Thyroid gland (tissue), 4 donors: ENCODE results near the gene RNASE4. TPM values are rescaled to one million over a fixed set of nuclear protein-coding genes. Genes with fewer than 3 reads are reported as not detected.
"Not testable (repeated sequence)": the region's sequence is repeated elsewhere in the genome, so short reads cannot be mapped to it uniquely, and the experiment has no call there.

ENCODE experiments used
- DNase-seq, 2 donors: peaks; one replicate each; pipeline ENCODE4 v3.0.0-alpha.2; 2019
- H3K27ac ChIP-seq, 3 donors: fragments of 200-600 bp; sonication (generic); 1 replicate in 2 of 3; 2 replicates in 1 of 3; pipeline ENCODE4 v1.5.1; 2016 to 2019; ENCODE audit warnings: mild to moderate bottlenecking in 1 of 3, moderate library complexity in 1 of 3
- H3K27me3 ChIP-seq: fragments of 200-600 bp; sonication (generic); one replicate; pipeline ENCODE4 v1.5.1; 2019
- H3K36me3 ChIP-seq, 2 donors: fragments of 200-600 bp; sonication (generic); one replicate each; pipeline ENCODE4 v1.5.1; 2016 to 2019
- H3K4me1 ChIP-seq, 2 donors: fragments of 200-600 bp; sonication (generic); one replicate each; pipeline ENCODE4 v1.5.1; 2017 to 2019
- H3K4me3 ChIP-seq, 3 donors: fragments of 200-600 bp; sonication (generic); replicated peaks in 1 of 3; 1 replicate in 2 of 3; 2 replicates in 1 of 3; pipeline ENCODE4 v1.5.1; 2016; ENCODE audit warnings: mild to moderate bottlenecking in 1 of 3
- H3K9me3 ChIP-seq: fragments of 200-600 bp; sonication (generic); one replicate; pipeline ENCODE4 v1.5.1; 2017
- POLR2A ChIP-seq, 2 donors: fragments of 450-650 bp; IDR thresholded peaks; one replicate each; pipeline ENCODE4 v1.6.1; 2017; ENCODE audit warnings: antibody characterized with exemption in 2 of 2, mild to moderate bottlenecking in 2 of 2, moderate library complexity in 1 of 2
- WGBS, 2 donors: methylation state at CpG; one replicate each; pipeline ENCODE4 v1.1.5; 2017; 5-methylcytosine and 5-hydroxymethylcytosine counted together
- intact Hi-C: fragments of 100-400 bp; cut with DNase I; formaldehyde crosslinking; loops from one replicate; pipeline ENCODE4 v1.15.1; 2023
- total RNA-seq, 4 donors: library from RNA; depleted of rRNA; stranded (reverse); fragments of >200 nt; gene quantifications; one replicate each; pipeline ENCODE4 v1.2.3, GENCODE V29; 2016
- TF ChIP-seq, protein P1 (sequence below), 6 experiments: fragments of 200-600 bp in 3 of 6; fragments of 450-650 bp in 3 of 6; sonication (generic) in 3 of 6; IDR thresholded peaks; one replicate each; pipeline ENCODE4 v1.5.1; 2016 to 2019; ENCODE audit warnings: antibody characterized with exemption in 6 of 6, mild to moderate bottlenecking in 2 of 6, inconsistent platforms in 1 of 6, moderate library complexity in 1 of 6

RNASE4 gene
- total RNA-seq, 4 donors from 2014 or later = 15.5 to 58.9 (median 45.8) TPM

DNA sequence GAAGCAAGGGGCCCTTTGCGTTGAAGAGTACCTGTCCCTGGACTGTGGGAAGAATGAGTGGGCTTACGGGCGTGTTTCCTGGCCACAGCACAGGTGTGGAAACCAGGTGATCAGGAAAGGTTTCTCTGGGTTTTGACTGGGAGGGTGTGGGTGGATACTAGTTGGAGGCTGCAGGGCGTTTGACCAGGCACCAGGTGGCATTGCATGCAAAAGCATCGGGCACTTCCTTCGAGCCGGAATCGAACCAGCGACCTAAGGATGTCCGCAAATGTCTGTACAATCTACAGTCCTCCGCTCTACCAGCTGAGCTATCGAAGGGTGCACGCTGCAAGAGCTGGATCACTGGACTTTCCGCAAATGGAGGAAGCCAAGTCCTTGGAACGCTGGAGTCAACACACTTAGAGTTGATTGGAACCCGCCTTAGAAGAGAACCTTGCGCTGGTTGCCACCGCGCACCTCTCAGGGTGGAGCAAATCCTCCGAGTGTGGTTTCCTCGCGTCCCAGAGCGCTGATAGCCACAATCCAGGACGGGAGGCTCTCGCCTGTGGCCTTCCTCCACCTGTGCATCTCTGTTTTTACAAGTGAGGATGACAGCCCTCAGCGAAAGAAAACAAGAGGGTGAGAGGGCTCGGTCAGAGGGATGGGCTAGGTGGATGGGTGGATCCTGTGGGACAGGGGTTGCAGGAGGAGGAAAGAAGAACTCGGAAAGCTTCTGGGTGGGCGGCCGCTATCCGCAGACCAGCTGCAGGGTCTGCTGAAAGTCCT lies 21.2 kb upstream of the RNASE4 start:
- no peak for TF ChIP-seq POLR2A (IDR thresholded peaks at IDR 0.05)
- TF ChIP-seq, protein P1, sequence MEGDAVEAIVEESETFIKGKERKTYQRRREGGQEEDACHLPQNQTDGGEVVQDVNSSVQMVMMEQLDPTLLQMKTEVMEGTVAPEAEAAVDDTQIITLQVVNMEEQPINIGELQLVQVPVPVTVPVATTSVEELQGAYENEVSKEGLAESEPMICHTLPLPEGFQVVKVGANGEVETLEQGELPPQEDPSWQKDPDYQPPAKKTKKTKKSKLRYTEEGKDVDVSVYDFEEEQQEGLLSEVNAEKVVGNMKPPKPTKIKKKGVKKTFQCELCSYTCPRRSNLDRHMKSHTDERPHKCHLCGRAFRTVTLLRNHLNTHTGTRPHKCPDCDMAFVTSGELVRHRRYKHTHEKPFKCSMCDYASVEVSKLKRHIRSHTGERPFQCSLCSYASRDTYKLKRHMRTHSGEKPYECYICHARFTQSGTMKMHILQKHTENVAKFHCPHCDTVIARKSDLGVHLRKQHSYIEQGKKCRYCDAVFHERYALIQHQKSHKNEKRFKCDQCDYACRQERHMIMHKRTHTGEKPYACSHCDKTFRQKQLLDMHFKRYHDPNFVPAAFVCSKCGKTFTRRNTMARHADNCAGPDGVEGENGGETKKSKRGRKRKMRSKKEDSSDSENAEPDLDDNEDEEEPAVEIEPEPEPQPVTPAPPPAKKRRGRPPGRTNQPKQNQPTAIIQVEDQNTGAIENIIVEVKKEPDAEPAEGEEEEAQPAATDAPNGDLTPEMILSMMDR (IDR thresholded peaks at IDR 0.05) = peak in 4 of 6 experiments; percentile 11 to 38 (median 23)
- Histone ChIP-seq H3K4me3 (no peak overlapping the region), H3K27ac (no peak overlapping the region), H3K36me3 (no peaks in the 10 kb centered on the region), H3K27me3 (peaks cover 21% of the 10 kb centered on the region), H3K4me1 (peaks cover 0 to 7% of the 10 kb centered on the region in 2 donors), H3K9me3 (no peaks in the 10 kb centered on the region)
- peak; percentile 34 to 45 for DNase-seq
- intact Hi-C loops = no loop called here
- WGBS, 2 donors = 4% methylated on average over 30 to 31 of the region's 31 CpGs

DNA sequence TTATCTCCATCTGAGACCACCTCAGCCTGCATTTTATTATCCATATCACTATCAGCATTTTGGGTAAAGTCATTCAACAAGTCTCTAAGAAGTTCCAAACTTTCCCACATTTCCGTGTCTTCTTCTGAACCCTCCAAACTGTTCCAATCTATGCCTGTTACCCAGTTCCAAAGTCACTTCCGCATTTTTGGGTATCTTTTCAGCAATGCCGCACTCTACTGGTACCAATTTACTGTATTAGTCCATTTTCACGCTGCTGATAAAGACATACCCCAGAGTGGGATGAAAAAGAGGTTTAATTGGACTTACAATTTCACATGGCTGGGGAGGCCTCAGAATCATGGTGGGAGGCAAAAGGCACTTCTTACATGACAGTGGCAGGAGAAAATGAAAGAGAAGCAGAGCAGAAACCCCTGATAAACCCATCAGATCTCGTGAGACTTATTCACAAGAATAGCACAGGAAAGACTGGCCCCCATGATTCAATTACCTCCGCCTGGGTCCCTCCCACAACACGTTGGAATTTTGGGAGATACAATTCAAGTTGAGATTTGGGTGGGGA lies 17.9 kb upstream of the RNASE4 start:
- DNase-seq, H3K27me3 ChIP-seq, H3K27ac ChIP-seq, H3K9me3 ChIP-seq, intact Hi-C loops, H3K4me3 ChIP-seq, H3K36me3 ChIP-seq, H3K4me1 ChIP-seq: not testable (repeated sequence)
- 83% methylated on average over 7 of the region's 7 CpGs for WGBS, 2 donors

DNA sequence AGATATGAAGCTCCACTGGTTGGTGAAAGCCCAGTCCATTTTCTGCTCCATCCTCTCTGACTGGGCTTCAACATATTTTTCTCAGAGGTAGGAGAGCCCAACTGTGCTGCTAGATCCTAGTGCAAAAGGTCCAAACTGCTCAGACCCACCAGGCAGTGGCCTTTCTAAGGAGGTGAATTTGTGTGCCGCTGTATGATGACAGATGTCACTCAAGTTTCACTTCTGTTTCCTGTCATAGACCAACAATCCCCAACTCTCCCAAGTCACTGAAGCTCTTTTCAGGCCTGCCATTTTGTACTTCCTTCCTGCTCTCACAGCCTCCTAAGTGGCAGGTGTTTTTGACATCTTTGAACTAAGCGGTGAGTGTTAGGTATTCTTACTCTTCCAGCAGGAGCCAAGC lies 16.4 kb upstream of the RNASE4 start:
- no peak for DNase-seq
- TF ChIP-seq POLR2A (IDR thresholded peaks at IDR 0.05) = no peak
- TF ChIP-seq, protein P1 (IDR thresholded peaks at IDR 0.05) = no peak
- WGBS, 2 donors = 71 to 76% methylated on average over 2 of the region's 2 CpGs
- no peak overlapping the region for H3K27ac ChIP-seq
- H3K9me3 ChIP-seq = no peaks in the 10 kb centered on the region
- intact Hi-C loops = no loop called here
- H3K27me3 ChIP-seq = peaks cover 4% of the 10 kb centered on the region
- H3K4me1 ChIP-seq = peaks cover 0 to 5% of the 10 kb centered on the region in 2 donors
- no peak overlapping the region for H3K4me3 ChIP-seq
- no peaks in the 10 kb centered on the region for H3K36me3 ChIP-seq

DNA sequence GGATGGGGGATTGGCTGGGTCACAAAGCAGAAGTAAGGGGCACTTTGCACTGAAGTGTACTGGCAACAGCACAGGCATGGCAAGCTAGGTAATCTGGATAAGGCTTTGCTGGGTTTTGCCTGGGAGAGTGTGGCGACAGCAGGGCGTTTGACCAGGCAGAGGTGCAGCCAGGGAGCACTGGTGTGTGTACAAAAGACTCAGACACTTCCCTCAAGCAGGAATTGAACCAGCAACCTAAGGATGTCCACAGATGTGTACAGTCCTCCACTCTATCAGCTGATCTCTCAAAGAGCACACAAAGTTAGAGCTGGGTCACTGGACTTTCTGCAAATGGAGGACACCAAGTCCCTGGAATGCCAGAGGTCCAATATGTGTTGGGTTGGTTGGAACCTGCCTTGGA lies 15.4 kb upstream of the RNASE4 start:
- Histone ChIP-seq H3K27me3 (no peaks in the 10 kb centered on the region), H3K27ac (no peak overlapping the region), H3K4me3 (no peak overlapping the region), H3K4me1 (no peaks in the 10 kb centered on the region), H3K36me3 (no peaks in the 10 kb centered on the region), H3K9me3 (no peaks in the 10 kb centered on the region)
- no peak for DNase-seq
- TF ChIP-seq, protein P1 (IDR thresholded peaks at IDR 0.05) = no peak
- no peak for TF ChIP-seq POLR2A (IDR thresholded peaks at IDR 0.05)
- intact Hi-C loops = no loop called here
- 77 to 88% methylated on average over 2 of the region's 2 CpGs for WGBS, 2 donors

DNA sequence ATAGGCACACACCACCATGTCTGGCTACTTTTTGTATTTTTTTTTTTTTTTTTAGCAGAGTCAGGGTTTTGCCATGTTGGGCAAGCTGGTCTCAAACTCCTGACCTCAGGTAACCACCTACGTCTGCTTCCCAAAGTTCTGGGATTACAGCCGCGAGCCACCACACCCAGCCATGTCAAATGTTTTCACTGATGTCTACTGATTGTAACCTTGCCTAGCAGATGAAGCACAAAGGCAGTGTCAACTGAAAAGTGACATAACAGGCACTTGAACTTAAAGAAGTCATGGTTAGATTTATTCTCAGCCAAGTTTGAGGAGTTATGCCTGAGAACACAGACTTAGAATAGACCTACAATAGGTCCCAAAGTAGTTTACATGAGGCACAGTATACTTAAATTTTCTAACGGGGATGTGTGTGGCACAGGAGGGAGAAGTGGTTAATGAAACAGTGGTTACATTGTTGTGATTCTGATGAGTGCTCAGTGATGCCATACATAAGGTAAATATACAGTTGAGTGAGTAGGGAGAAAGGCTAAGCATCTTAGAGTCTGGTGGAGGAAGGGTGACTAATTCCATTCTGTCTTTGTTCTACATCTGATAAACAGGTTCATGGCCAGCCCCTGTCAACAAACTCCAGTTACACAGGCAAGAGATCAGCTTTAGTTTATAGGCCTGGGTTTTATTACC lies 12.6 kb upstream of the RNASE4 start:
- Histone ChIP-seq H3K36me3 (no peaks in the 10 kb centered on the region), H3K9me3 (no peaks in the 10 kb centered on the region), H3K27ac (no peak overlapping the region), H3K4me1 (no peaks in the 10 kb centered on the region), H3K27me3 (no peaks in the 10 kb centered on the region), H3K4me3 (no peak overlapping the region)
- no peak for TF ChIP-seq POLR2A (IDR thresholded peaks at IDR 0.05)
- TF ChIP-seq, protein P1 (IDR thresholded peaks at IDR 0.05) = no peak
- WGBS, 2 donors = 66 to 84% methylated on average over 4 of the region's 4 CpGs
- intact Hi-C loops = no loop called here
- no peak for DNase-seq
